ENCODE measurements around the gene FBLN2. TPM values are rescaled to one million over a fixed set of nuclear protein-coding genes. Genes with fewer than 3 reads are reported as not detected.

Gene FBLN2
- total and polyA plus RNA-seq, 2 of the 13 experiments (the other 11 are each of a cell fraction or from before 2014, with no cell fraction given) = not detected

DNA sequence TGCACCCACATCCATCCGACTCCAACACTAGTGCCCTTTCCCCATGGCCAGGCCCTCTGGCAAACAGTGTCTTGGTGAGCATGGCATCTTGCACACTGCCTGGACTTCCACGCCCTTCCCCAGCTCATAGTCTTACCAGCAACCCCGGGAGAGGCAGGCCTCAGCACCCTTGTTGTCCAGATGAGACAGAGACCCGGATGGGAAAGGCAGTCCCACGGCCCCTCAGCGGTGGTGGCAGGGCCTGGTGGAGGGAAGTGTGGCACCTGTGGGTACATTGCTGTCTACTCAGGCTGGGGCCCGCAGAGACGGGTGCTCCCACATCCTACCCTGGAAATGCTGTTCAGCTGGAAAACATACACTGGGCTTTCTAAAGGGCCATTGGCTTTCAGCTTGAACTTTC, 40.4 kb upstream of the FBLN2 start (continued):
- TF ChIP-seq, protein P1, sequence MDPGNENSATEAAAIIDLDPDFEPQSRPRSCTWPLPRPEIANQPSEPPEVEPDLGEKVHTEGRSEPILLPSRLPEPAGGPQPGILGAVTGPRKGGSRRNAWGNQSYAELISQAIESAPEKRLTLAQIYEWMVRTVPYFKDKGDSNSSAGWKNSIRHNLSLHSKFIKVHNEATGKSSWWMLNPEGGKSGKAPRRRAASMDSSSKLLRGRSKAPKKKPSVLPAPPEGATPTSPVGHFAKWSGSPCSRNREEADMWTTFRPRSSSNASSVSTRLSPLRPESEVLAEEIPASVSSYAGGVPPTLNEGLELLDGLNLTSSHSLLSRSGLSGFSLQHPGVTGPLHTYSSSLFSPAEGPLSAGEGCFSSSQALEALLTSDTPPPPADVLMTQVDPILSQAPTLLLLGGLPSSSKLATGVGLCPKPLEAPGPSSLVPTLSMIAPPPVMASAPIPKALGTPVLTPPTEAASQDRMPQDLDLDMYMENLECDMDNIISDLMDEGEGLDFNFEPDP (CRISPR knock-in tag; conservative IDR thresholded peaks at IDR 0.05) = no peak
- no peak for TF ChIP-seq JUNB (CRISPR knock-in tag; IDR thresholded peaks at IDR 0.05; ENCODE audit: borderline replicate concordance)

DNA sequence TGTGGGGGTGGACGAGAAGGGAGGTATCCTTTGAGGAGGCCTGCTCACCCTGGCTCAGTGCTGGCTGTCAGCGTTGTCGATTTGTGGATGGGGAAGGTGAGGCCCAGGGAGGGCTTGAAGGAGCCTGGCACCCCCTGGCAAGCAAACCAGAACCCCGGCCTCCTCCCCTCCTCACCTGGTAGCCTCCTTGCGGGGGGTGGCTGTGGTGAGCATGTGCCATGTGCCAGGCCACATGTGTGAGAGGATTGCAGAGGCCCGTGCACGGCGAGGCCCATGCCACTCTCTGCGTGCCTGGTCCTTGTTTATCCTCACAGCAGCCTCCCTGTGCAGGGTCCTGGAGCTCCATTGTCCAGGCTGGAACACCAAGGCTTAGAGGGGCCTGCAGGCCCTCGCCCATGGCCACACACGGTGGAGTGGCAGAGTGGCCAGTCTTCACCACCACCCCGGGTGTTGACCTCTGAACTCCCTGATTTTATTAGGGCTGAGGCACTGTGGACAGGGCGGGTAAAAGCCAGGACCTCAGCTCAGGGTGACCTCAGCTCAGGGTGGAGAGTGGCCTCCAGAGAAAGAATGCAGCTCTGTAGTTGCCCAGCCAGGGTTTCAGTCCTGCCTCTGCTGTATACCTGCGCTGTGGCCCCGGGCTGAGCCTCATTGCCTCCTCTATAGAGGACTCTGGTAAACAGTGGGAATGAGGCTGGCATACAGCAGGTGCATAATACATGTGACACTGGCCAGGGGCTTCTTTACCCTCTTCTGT, 39.7 kb upstream of the FBLN2 start:
- Histone ChIP-seq H4K20me1 (ENCODE audit: insufficient read depth, low read length) (peaks cover 3% of the 10 kb centered on the region; the same call in 1 of the 2 replicates), H3K4me2 (ENCODE audit: low read depth, low read length) (no peak overlapping the region), H3K27ac (ENCODE audit: extremely low read length, insufficient read depth, low read length) (no peak overlapping the region), H3K79me2 (ENCODE audit: insufficient read depth, low read length) (no peaks in the 10 kb centered on the region), H3K36me3 (replicated peaks in 1 of 2; ENCODE audit: control insufficient read depth in 1 of 2, insufficient read depth in 2 of 2, low read length in 2 of 2) (peaks cover 0 to 2% of the 10 kb centered on the region in 2 experiments; a peak in 1 of 5 replicates), H2AFZ (ENCODE audit: low read length) (no peak overlapping the region), H3K4me3 (replicated peaks in 1 of 3; ENCODE audit: insufficient read depth in 1 of 3, low read depth in 2 of 3, low read length in 3 of 3) (no peak overlapping the region), H3K27me3 (ENCODE audit: control insufficient read depth in 1 of 2, insufficient read depth in 2 of 2, low read length in 2 of 2) (peaks cover 4 to 34% of the 10 kb centered on the region in 2 experiments), H3K9me3 (ENCODE audit: low read length) (no peaks in the 10 kb centered on the region), H3K9ac (ENCODE audit: insufficient read depth, low read depth, low read length) (no peak overlapping the region), H3K4me1 (ENCODE audit: insufficient read depth, low read length) (peaks cover 17% of the 10 kb centered on the region)
- DNase-seq (ENCODE audit: low spot score) (no peak), ATAC-seq (peak; percentile 47), FAIRE-seq (no peak)
- in situ Hi-C loops (cut with HindIII; ENCODE audit: extremely low pct_ligation_motif_present, low pct_unique_long_range_greater_than_20kb) (no loop called here), intact Hi-C loops (cut with micrococcal nuclease; ENCODE audit: unreplicated experiment) (no loop called here)
- POLR2A ChIA-PET = no interaction called here
- CTCF ChIA-PET (ENCODE audit: low intra/inter-chr PET ratio, low total read pairs) = no interaction called here
- 13% methylated on average over 6 of the region's 15 CpGs for WGBS (ENCODE audit: low lambda C conversion rate)
- no TSS peak for BruUV-seq (replicated peaks)
- no peak for TF ChIP-seq NPAS2 (CRISPR knock-in tag; IDR thresholded peaks at IDR 0.05; ENCODE audit: borderline replicate concordance)
- no peak for TF ChIP-seq ZNF205 (CRISPR knock-in tag; IDR thresholded peaks at IDR 0.05)
- TF ChIP-seq RELA (CRISPR knock-in tag; IDR thresholded peaks at IDR 0.05) = no peak
- no peak for TF ChIP-seq RNF2 (conservative IDR thresholded peaks at IDR 0.05; ENCODE audit: low read depth)
- TF ChIP-seq ATRX (CRISPR knock-in tag; IDR thresholded peaks at IDR 0.05; ENCODE audit: borderline replicate concordance) = no peak
- no peak for TF ChIP-seq ZNF33B (CRISPR knock-in tag; IDR thresholded peaks at IDR 0.05)
- TF ChIP-seq ZNF17 (CRISPR knock-in tag; IDR thresholded peaks at IDR 0.05) = no peak
- TF ChIP-seq ZMYM3 (CRISPR knock-in tag; IDR thresholded peaks at IDR 0.05) = no peak
- TF ChIP-seq SALL1 (CRISPR knock-in tag; IDR thresholded peaks at IDR 0.05) = no peak
- TF ChIP-seq SMAD9 (CRISPR knock-in tag; IDR thresholded peaks at IDR 0.05) = no peak
- TF ChIP-seq, protein P2, sequence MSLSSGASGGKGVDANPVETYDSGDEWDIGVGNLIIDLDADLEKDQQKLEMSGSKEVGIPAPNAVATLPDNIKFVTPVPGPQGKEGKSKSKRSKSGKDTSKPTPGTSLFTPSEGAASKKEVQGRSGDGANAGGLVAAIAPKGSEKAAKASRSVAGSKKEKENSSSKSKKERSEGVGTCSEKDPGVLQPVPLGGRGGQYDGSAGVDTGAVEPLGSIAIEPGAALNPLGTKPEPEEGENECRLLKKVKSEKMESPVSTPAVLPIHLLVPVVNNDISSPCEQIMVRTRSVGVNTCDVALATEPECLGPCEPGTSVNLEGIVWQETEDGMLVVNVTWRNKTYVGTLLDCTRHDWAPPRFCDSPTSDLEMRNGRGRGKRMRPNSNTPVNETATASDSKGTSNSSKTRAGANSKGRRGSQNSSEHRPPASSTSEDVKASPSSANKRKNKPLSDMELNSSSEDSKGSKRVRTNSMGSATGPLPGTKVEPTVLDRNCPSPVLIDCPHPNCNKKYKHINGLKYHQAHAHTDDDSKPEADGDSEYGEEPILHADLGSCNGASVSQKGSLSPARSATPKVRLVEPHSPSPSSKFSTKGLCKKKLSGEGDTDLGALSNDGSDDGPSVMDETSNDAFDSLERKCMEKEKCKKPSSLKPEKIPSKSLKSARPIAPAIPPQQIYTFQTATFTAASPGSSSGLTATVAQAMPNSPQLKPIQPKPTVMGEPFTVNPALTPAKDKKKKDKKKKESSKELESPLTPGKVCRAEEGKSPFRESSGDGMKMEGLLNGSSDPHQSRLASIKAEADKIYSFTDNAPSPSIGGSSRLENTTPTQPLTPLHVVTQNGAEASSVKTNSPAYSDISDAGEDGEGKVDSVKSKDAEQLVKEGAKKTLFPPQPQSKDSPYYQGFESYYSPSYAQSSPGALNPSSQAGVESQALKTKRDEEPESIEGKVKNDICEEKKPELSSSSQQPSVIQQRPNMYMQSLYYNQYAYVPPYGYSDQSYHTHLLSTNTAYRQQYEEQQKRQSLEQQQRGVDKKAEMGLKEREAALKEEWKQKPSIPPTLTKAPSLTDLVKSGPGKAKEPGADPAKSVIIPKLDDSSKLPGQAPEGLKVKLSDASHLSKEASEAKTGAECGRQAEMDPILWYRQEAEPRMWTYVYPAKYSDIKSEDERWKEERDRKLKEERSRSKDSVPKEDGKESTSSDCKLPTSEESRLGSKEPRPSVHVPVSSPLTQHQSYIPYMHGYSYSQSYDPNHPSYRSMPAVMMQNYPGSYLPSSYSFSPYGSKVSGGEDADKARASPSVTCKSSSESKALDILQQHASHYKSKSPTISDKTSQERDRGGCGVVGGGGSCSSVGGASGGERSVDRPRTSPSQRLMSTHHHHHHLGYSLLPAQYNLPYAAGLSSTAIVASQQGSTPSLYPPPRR (CRISPR knock-in tag; IDR thresholded peaks at IDR 0.05; ENCODE audit: borderline replicate concordance) = no peak

Data from HepG2 (cell line).